Measurements from ENCODE around the gene CNMD.

GRCh38 chr13:52776726-52777125 lies 37.1 kb upstream of the CNMD start:
- TF ChIP-seq, protein P1, sequence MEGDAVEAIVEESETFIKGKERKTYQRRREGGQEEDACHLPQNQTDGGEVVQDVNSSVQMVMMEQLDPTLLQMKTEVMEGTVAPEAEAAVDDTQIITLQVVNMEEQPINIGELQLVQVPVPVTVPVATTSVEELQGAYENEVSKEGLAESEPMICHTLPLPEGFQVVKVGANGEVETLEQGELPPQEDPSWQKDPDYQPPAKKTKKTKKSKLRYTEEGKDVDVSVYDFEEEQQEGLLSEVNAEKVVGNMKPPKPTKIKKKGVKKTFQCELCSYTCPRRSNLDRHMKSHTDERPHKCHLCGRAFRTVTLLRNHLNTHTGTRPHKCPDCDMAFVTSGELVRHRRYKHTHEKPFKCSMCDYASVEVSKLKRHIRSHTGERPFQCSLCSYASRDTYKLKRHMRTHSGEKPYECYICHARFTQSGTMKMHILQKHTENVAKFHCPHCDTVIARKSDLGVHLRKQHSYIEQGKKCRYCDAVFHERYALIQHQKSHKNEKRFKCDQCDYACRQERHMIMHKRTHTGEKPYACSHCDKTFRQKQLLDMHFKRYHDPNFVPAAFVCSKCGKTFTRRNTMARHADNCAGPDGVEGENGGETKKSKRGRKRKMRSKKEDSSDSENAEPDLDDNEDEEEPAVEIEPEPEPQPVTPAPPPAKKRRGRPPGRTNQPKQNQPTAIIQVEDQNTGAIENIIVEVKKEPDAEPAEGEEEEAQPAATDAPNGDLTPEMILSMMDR (IDR thresholded peaks at IDR 0.05) = no peak
- TF ChIP-seq POLR2A (IDR thresholded peaks at IDR 0.05) = no peak

Data from right lobe of liver (tissue), 4 donors.